ENCODE results near the gene HNRNPUL1. TPM values are rescaled to one million over a fixed set of nuclear protein-coding genes. Genes with fewer than 3 reads are reported as not detected.

HNRNPUL1 gene
- total and polyA plus RNA-seq, 4 donors = 64.3 to 190 (median 136) TPM

- WGBS (ENCODE audit: insufficient coverage) = 52% methylated on average over 13 of the region's 16 CpGs
- peak overlapping the region; percentile 10 for H3K27ac ChIP-seq (ENCODE audit: low read depth, low read length)
- peaks cover 72% of the 10 kb centered on the region for H3K4me1 ChIP-seq (ENCODE audit: control insufficient read depth, insufficient read depth, low read length)
- no peak overlapping the region for H3K4me3 ChIP-seq (ENCODE audit: low read depth, low read length)
- H3K9me3 ChIP-seq (ENCODE audit: control insufficient read depth, insufficient read depth, low read length) = no peaks in the 10 kb centered on the region
- H3K27me3 ChIP-seq (ENCODE audit: control insufficient read depth, insufficient read depth, low read length) = peaks cover 5% of the 10 kb centered on the region
- H3K36me3 ChIP-seq (ENCODE audit: control insufficient read depth, insufficient read depth, low read length) = peaks cover 60% of the 10 kb centered on the region
- DNase-seq (ENCODE audit: low read depth in 4 of 6, low spot score in 6 of 6) = no peak
These were observed 59.4 kb downstream of the HNRNPUL1 start for GRCh38 chr19:41323430-41324125.

- H3K9me3 ChIP-seq (ENCODE audit: control insufficient read depth, insufficient read depth, low read length) = no peaks in the 10 kb centered on the region
- DNase-seq (ENCODE audit: low read depth in 4 of 6, low spot score in 6 of 6) = no peak
- peaks cover 74% of the 10 kb centered on the region for H3K4me1 ChIP-seq (ENCODE audit: control insufficient read depth, insufficient read depth, low read length)
- peak overlapping the region; percentile 10 for H3K27ac ChIP-seq (ENCODE audit: low read depth, low read length)
- 72% methylated on average over 7 of the region's 7 CpGs for WGBS (ENCODE audit: insufficient coverage)
- no peak overlapping the region for H3K4me3 ChIP-seq (ENCODE audit: low read depth, low read length)
- H3K36me3 ChIP-seq (ENCODE audit: control insufficient read depth, insufficient read depth, low read length) = peaks cover 53% of the 10 kb centered on the region
- H3K27me3 ChIP-seq (ENCODE audit: control insufficient read depth, insufficient read depth, low read length) = peaks cover 5% of the 10 kb centered on the region
These were observed 60.1 kb downstream of the HNRNPUL1 start for GRCh38 chr19:41324231-41324702.

- Histone ChIP-seq H3K27ac (ENCODE audit: low read depth, low read length) (peak overlapping the region; percentile 67), H3K4me1 (ENCODE audit: control insufficient read depth, insufficient read depth, low read length) (peaks cover 74% of the 10 kb centered on the region), H3K4me3 (ENCODE audit: low read depth, low read length) (no peak overlapping the region), H3K36me3 (ENCODE audit: control insufficient read depth, insufficient read depth, low read length) (peaks cover 45% of the 10 kb centered on the region), H3K9me3 (ENCODE audit: control insufficient read depth, insufficient read depth, low read length) (no peaks in the 10 kb centered on the region), H3K27me3 (ENCODE audit: control insufficient read depth, insufficient read depth, low read length) (peaks cover 5% of the 10 kb centered on the region)
- peak in 2 of 6 donors; percentile 46 to 70 for DNase-seq (ENCODE audit: low read depth in 4 of 6, low spot score in 6 of 6)
- 3% methylated on average over 21 of the region's 23 CpGs for WGBS (ENCODE audit: insufficient coverage)
These were observed 60.9 kb downstream of the HNRNPUL1 start for GRCh38 chr19:41324921-41325639.

GRCh38 chr19:41325640-41325946 lies 61.4 kb downstream of the HNRNPUL1 start:
- H3K9me3 ChIP-seq (ENCODE audit: control insufficient read depth, insufficient read depth, low read length) = no peaks in the 10 kb centered on the region
- peaks cover 79% of the 10 kb centered on the region for H3K4me1 ChIP-seq (ENCODE audit: control insufficient read depth, insufficient read depth, low read length)
- peak overlapping the region; percentile 19 for H3K4me3 ChIP-seq (ENCODE audit: low read depth, low read length)
- no peak for DNase-seq (ENCODE audit: low read depth in 4 of 6, low spot score in 6 of 6)
- H3K27me3 ChIP-seq (ENCODE audit: control insufficient read depth, insufficient read depth, low read length) = peaks cover 5% of the 10 kb centered on the region
- H3K36me3 ChIP-seq (ENCODE audit: control insufficient read depth, insufficient read depth, low read length) = peaks cover 41% of the 10 kb centered on the region
- 3% methylated on average over 10 of the region's 10 CpGs for WGBS (ENCODE audit: insufficient coverage)
- peak overlapping the region; percentile 67 for H3K27ac ChIP-seq (ENCODE audit: low read depth, low read length)

DNA sequence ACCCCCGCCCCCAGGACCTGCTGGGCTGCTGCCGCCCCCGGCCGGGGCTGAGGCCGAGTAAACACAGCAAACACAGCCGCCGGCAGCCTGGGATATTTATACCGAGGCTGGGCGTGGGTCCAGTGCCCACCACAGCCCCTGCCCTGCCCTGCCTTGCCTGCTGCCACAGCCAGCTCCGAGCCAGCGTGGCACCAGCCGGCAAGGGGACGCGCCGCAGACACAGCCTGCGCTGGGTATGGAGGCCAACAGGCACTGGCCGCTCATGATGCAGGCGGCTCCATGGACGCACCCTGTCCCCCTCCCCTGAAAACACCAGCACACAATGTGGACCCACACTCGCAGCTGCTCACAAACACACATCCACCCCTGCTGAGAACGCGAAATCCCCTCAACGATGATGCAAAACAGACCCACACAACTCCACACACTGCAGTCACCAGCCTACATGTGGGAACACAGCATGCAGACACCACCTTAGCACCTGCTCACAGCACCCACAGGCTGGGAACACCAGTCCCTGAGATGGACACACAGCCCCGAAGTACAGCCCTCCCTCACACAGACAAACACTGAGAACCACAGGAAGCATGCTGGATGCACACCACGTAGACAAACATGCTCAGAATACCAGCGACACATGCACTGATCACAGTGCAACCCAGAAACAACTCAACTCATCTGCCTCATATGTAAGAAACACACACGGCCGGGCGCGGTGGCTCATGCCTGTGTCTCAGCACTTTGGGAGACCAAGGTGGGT lies 62.0 kb downstream of the HNRNPUL1 start:
- H3K36me3 ChIP-seq (ENCODE audit: control insufficient read depth, insufficient read depth, low read length) = peaks cover 35% of the 10 kb centered on the region
- peaks cover 5% of the 10 kb centered on the region for H3K27me3 ChIP-seq (ENCODE audit: control insufficient read depth, insufficient read depth, low read length)
- peak overlapping the region; percentile 19 for H3K4me3 ChIP-seq (ENCODE audit: low read depth, low read length)
- 6% methylated on average over 25 of the region's 30 CpGs for WGBS (ENCODE audit: insufficient coverage)
- peaks cover 83% of the 10 kb centered on the region for H3K4me1 ChIP-seq (ENCODE audit: control insufficient read depth, insufficient read depth, low read length)
- no peaks in the 10 kb centered on the region for H3K9me3 ChIP-seq (ENCODE audit: control insufficient read depth, insufficient read depth, low read length)
- H3K27ac ChIP-seq (ENCODE audit: low read depth, low read length) = peak overlapping the region; percentile 67
- peak in 2 of 6 donors; percentile 60 to 69 for DNase-seq (ENCODE audit: low read depth in 4 of 6, low spot score in 6 of 6)

GRCh38 chr19:41327076-41327575 lies 63.0 kb downstream of the HNRNPUL1 start:
- Histone ChIP-seq H3K9me3 (ENCODE audit: control insufficient read depth, insufficient read depth, low read length) (no peaks in the 10 kb centered on the region), H3K4me3 (ENCODE audit: low read depth, low read length) (no peak overlapping the region), H3K27me3 (ENCODE audit: control insufficient read depth, insufficient read depth, low read length) (peaks cover 5% of the 10 kb centered on the region), H3K4me1 (ENCODE audit: control insufficient read depth, insufficient read depth, low read length) (peaks cover 77% of the 10 kb centered on the region), H3K27ac (ENCODE audit: low read depth, low read length) (peak overlapping the region; percentile 1), H3K36me3 (ENCODE audit: control insufficient read depth, insufficient read depth, low read length) (peaks cover 31% of the 10 kb centered on the region)
- 30% methylated on average over 11 of the region's 13 CpGs for WGBS (ENCODE audit: insufficient coverage)
- DNase-seq (ENCODE audit: low read depth in 4 of 6, low spot score in 6 of 6) = peak in 1 of 6 donors; percentile 6

DNA sequence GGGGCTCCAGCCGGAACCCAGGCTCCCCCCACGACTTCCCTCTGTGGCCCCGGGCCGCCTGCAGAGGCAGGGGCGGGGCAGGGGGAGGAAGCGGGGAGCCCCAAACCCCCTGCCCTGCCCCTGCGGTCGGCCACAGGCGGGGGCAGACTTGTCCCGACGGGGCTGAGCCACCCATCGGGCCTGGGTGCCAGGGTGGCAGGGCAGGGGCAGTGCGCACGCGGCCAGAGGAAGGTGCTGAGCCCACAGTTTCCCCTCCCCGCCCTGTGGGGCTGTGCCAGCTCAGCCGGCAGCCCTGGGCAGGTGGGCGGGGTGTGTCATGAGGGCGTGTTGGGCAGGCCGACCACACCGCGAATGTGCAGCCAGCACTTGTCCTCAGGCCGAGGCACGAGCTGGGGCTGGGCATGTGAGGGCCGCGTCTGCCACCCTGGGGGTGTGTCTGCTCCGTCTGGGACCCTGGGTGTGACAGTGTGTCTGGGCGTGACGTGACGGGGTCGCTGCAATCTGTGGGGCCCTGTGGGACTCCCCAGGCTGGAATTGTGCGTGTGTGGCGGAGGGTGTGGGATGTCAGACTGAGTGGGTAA lies 63.5 kb downstream of the HNRNPUL1 start:
- peak overlapping the region; percentile 1 for H3K27ac ChIP-seq (ENCODE audit: low read depth, low read length)
- H3K4me1 ChIP-seq (ENCODE audit: control insufficient read depth, insufficient read depth, low read length) = peaks cover 72% of the 10 kb centered on the region
- peaks cover 26% of the 10 kb centered on the region for H3K36me3 ChIP-seq (ENCODE audit: control insufficient read depth, insufficient read depth, low read length)
- WGBS (ENCODE audit: insufficient coverage) = 30% methylated on average over 33 of the region's 33 CpGs
- no peaks in the 10 kb centered on the region for H3K9me3 ChIP-seq (ENCODE audit: control insufficient read depth, insufficient read depth, low read length)
- no peak for DNase-seq (ENCODE audit: low read depth in 4 of 6, low spot score in 6 of 6)
- peaks cover 5% of the 10 kb centered on the region for H3K27me3 ChIP-seq (ENCODE audit: control insufficient read depth, insufficient read depth, low read length)
- H3K4me3 ChIP-seq (ENCODE audit: low read depth, low read length) = no peak overlapping the region

- Histone ChIP-seq H3K4me1 (ENCODE audit: control insufficient read depth, insufficient read depth, low read length) (peaks cover 67% of the 10 kb centered on the region), H3K27ac (ENCODE audit: low read depth, low read length) (no peak overlapping the region), H3K36me3 (ENCODE audit: control insufficient read depth, insufficient read depth, low read length) (peaks cover 20% of the 10 kb centered on the region), H3K9me3 (ENCODE audit: control insufficient read depth, insufficient read depth, low read length) (no peaks in the 10 kb centered on the region), H3K4me3 (ENCODE audit: low read depth, low read length) (no peak overlapping the region), H3K27me3 (ENCODE audit: control insufficient read depth, insufficient read depth, low read length) (peaks cover 5% of the 10 kb centered on the region)
- no peak for DNase-seq (ENCODE audit: low read depth in 4 of 6, low spot score in 6 of 6)
- 75% methylated on average over 21 of the region's 22 CpGs for WGBS (ENCODE audit: insufficient coverage)
These were observed 64.1 kb downstream of the HNRNPUL1 start for GRCh38 chr19:41328157-41328841.

GRCh38 chr19:41328842-41329225 lies 64.7 kb downstream of the HNRNPUL1 start:
- peaks cover 61% of the 10 kb centered on the region for H3K4me1 ChIP-seq (ENCODE audit: control insufficient read depth, insufficient read depth, low read length)
- DNase-seq (ENCODE audit: low read depth in 4 of 6, low spot score in 6 of 6) = no peak
- H3K27me3 ChIP-seq (ENCODE audit: control insufficient read depth, insufficient read depth, low read length) = peaks cover 5% of the 10 kb centered on the region
- H3K27ac ChIP-seq (ENCODE audit: low read depth, low read length) = no peak overlapping the region
- no CpG with 5 or more reads among the region's 1 CpG for WGBS (ENCODE audit: insufficient coverage)
- peaks cover 15% of the 10 kb centered on the region for H3K36me3 ChIP-seq (ENCODE audit: control insufficient read depth, insufficient read depth, low read length)
- no peak overlapping the region for H3K4me3 ChIP-seq (ENCODE audit: low read depth, low read length)
- H3K9me3 ChIP-seq (ENCODE audit: control insufficient read depth, insufficient read depth, low read length) = no peaks in the 10 kb centered on the region

Measured in spinal cord (tissue), 10 donors.